ENCODE results near the gene MYO15B.

DNA sequence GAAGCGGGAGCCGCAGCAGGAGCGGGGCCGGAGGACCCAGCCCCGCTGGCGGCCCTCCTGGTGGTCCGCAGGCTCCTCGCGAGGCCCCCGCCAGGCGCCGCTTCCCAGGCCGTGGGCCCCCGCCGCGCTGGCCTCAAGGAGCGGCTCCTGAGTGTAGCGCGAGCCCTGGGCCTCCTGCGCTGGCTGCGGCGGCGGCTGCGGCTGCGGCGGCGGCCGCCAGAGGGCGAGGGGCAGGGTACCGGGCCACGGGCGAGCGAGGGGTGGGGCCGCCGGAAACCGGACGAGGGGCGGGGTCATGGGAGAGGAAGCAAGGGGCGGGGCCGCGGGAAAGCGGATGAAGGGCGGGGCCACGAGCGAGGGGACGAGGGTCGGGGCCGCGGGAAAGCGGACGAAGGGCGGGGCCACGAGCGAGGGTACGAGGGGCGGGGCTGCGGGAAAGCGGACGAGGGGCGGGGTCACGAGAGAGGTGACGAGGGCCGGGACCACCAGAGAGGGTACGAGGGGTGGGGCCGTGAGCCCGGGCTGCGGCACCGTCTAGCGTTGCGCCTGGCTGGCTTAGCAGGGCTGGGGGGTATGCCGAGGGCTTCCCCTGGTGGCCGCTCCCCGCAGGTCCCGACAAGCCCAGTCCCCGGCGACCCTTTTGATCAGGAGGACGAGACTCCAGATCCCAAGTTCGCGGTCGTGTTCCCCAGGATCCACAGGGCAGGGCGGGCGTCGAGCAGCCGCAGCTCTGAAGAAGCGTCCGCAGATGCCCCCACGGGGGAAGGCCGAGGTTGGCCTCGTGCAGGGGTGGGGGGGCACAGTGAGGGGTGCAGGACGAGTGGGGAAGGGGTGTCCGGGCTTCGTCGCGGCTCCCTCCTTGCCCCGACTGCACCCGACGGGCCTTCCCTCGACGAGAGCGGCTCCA is 1.7 kb downstream of the MYO15B start:
- TF ChIP-seq, protein P1, sequence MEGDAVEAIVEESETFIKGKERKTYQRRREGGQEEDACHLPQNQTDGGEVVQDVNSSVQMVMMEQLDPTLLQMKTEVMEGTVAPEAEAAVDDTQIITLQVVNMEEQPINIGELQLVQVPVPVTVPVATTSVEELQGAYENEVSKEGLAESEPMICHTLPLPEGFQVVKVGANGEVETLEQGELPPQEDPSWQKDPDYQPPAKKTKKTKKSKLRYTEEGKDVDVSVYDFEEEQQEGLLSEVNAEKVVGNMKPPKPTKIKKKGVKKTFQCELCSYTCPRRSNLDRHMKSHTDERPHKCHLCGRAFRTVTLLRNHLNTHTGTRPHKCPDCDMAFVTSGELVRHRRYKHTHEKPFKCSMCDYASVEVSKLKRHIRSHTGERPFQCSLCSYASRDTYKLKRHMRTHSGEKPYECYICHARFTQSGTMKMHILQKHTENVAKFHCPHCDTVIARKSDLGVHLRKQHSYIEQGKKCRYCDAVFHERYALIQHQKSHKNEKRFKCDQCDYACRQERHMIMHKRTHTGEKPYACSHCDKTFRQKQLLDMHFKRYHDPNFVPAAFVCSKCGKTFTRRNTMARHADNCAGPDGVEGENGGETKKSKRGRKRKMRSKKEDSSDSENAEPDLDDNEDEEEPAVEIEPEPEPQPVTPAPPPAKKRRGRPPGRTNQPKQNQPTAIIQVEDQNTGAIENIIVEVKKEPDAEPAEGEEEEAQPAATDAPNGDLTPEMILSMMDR (conservative IDR thresholded peaks at IDR 0.05 in 1 of 2, IDR thresholded peaks at IDR 0.05 in 1 of 2; ENCODE audit: low read depth in 1 of 2, low read length in 2 of 2), result peak; percentile 21 to 30
- no peak for TF ChIP-seq EZH2 (IDR thresholded peaks at IDR 0.05; ENCODE audit: low read length, missing control alignments)
